K562 (cell line): ENCODE measurements around the gene CRYBA1. TPM values are rescaled to one million over a fixed set of nuclear protein-coding genes. Genes with fewer than 3 reads are reported as not detected.
A peak's percentile ranks its signal among the peaks of the same experiment; 100 is the strongest.

Source experiments
- CHD1 ChIP-seq: fragments of 200-600 bp; sonication (generic); IDR thresholded peaks from one replicate; pipeline ENCODE4 v1.6.1; 2012; ENCODE audit warnings: mild to moderate bottlenecking, moderate library complexity, low read length, inconsistent platforms
- DPF2 ChIP-seq: fragments of 450-650 bp; IDR thresholded peaks from 2 replicates; pipeline ENCODE4 v1.6.1; 2016
- EHMT2 ChIP-seq: fragments of 450-650 bp; IDR thresholded peaks from 2 replicates; pipeline ENCODE4 v1.6.1; 2018; ENCODE audit warnings: antibody characterized with exemption
- ESRRB ChIP-seq: fragments of 250-450 bp; sonication (Bioruptor Pico); IDR thresholded peaks from 2 replicates; pipeline ENCODE4 v1.5.0; 2020; ENCODE audit warnings: mild to moderate bottlenecking, moderate library complexity, borderline replicate concordance
- FOXA1 ChIP-seq: fragments of 450-650 bp; IDR thresholded peaks from 2 replicates; pipeline ENCODE4 v1.6.1; 2016; ENCODE audit warnings: mild to moderate bottlenecking, borderline replicate concordance
- HNRNPK ChIP-seq: fragments of 200-400 bp; formaldehyde crosslinking; IDR thresholded peaks from one replicate; pipeline ENCODE4 v1.6.1; 2018; ENCODE audit warnings: mild to moderate bottlenecking, low read depth, low read length; ENCODE audit not compliant: poor library complexity, severe bottlenecking
- IFI16 ChIP-seq: fragments of 250-450 bp; sonication (Bioruptor Pico); IDR thresholded peaks from 2 replicates; pipeline ENCODE4 v2.1.2; 2022; ENCODE audit warnings: mild to moderate bottlenecking, inconsistent platforms
- ILF3 ChIP-seq: fragments of 450-650 bp; IDR thresholded peaks from 2 replicates; pipeline ENCODE4 v1.6.1; 2018; ENCODE audit warnings: antibody characterized with exemption, mild to moderate bottlenecking, moderate library complexity, borderline replicate concordance
- KDM4B ChIP-seq, 2 experiments: fragments of 450-650 bp in 1 of 2; sonication (generic) in 1 of 2; IDR thresholded peaks; 2 replicates each; pipeline ENCODE4 v1.6.1; 2016 to 2017; ENCODE audit warnings: borderline replicate concordance in 2 of 2, antibody characterized with exemption in 1 of 2, low read depth in 1 of 2, mild to moderate bottlenecking in 1 of 2
- MTF1 ChIP-seq: fragments of 250-450 bp; sonication (Bioruptor Pico); IDR thresholded peaks from 2 replicates; pipeline ENCODE4 v1.9.0; 2021; ENCODE audit warnings: moderate library complexity, mild to moderate bottlenecking, inconsistent platforms, borderline replicate concordance
- NCOA2 ChIP-seq, 2 experiments: fragments of 450-650 bp; IDR thresholded peaks; 2 replicates each; pipeline ENCODE4 v1.6.1; 2018; ENCODE audit warnings: mild to moderate bottlenecking in 2 of 2, moderate library complexity in 1 of 2; ENCODE audit not compliant: partially characterized antibody in 2 of 2
- POU5F1 ChIP-seq: fragments of 150-350 bp; IDR thresholded peaks from 2 replicates; pipeline ENCODE4 v1.6.1; 2014; ENCODE audit warnings: borderline replicate concordance, low read length, low read depth, mild to moderate bottlenecking; ENCODE audit not compliant: partially characterized antibody
- PPARD ChIP-seq: fragments of 250-450 bp; sonication (Bioruptor Pico); IDR thresholded peaks from 2 replicates; pipeline ENCODE4 v1.8.0; 2022; ENCODE audit warnings: inconsistent platforms, mild to moderate bottlenecking, moderate library complexity
- SRSF3 ChIP-seq: fragments of 200-400 bp; formaldehyde crosslinking; IDR thresholded peaks from 2 replicates; pipeline ENCODE4 v1.6.1; 2016; ENCODE audit warnings: mild to moderate bottlenecking, low read length, moderate library complexity; ENCODE audit not compliant: insufficient read depth
- U2AF1 ChIP-seq: fragments of 200-400 bp; formaldehyde crosslinking; optimal IDR thresholded peaks from 2 replicates; pipeline ENCODE3; 2017; ENCODE audit warnings: mild to moderate bottlenecking, low read depth, low read length, moderate library complexity
- UBTF ChIP-seq, 2 experiments: IDR thresholded peaks; 2 replicates each; pipeline ENCODE4 v1.6.1; 2012; ENCODE audit warnings: improper control_type of control experiment in 2 of 2, low read depth in 2 of 2, low read length in 2 of 2, borderline replicate concordance in 1 of 2
- ZBTB17 ChIP-seq: fragments of 450-650 bp; formaldehyde crosslinking; IDR thresholded peaks from 2 replicates; pipeline ENCODE4 v1.4.0; 2020; ENCODE audit warnings: mild to moderate bottlenecking
- ZFP1 ChIP-seq: fragments of 450-650 bp; formaldehyde crosslinking; IDR thresholded peaks from 2 replicates; pipeline ENCODE4 v1.4.0; 2020; ENCODE audit warnings: mild to moderate bottlenecking, mixed read lengths
- ZFPM2 ChIP-seq: fragments of 250-450 bp; sonication (Bioruptor Pico); IDR thresholded peaks from 2 replicates; pipeline ENCODE4 v1.5.1; 2022; ENCODE audit warnings: mild to moderate bottlenecking
- ZNF184 ChIP-seq: sonication (generic); formaldehyde crosslinking; IDR thresholded peaks from 2 replicates; pipeline ENCODE4 v1.5.0; 2020; ENCODE audit warnings: missing genetic modification reagents
- ZNF212 ChIP-seq: fragments of 450-650 bp; formaldehyde crosslinking; IDR thresholded peaks from 2 replicates; pipeline ENCODE4 v1.4.0; 2020; ENCODE audit warnings: mild to moderate bottlenecking
- ZNF518B ChIP-seq: fragments of 250-450 bp; sonication (Bioruptor Pico); IDR thresholded peaks from 2 replicates; pipeline ENCODE4 v1.5.0; 2021; ENCODE audit warnings: mild to moderate bottlenecking, moderate library complexity
- ZNF644 ChIP-seq: fragments of 200-800 bp; sonication (Bioruptor generic); IDR thresholded peaks from 2 replicates; pipeline ENCODE4 v1.6.1; 2016; ENCODE audit warnings: low read depth, missing genetic modification characterization, missing compliant biosample characterization
- ZNF785 ChIP-seq: fragments of 250-450 bp; sonication (Bioruptor Pico); IDR thresholded peaks from 2 replicates; pipeline ENCODE4 v1.4.0; 2020; ENCODE audit warnings: mild to moderate bottlenecking
- polyA plus RNA-seq, 8 experiments: library from polyadenylated mRNA; depleted of rRNA in 4 of 8; stranded (reverse) in 5 of 8; unstranded in 3 of 8; fragments of >200 nt; fragmentation: Nextera tagmentation in 2 of 8; fragmentation: Illumina TruSeq in 1 of 8; extraction: Ambion mirVana in 2 of 8; extraction: Trizol in 1 of 8; gene quantifications; 2 replicates each; pipeline versions ENCODE4 v1.2.1 to v1.2.3, GENCODE V29; 2011 to 2014; ENCODE audit warnings: inconsistent platforms in 1 of 8, missing spikeins in 1 of 8
- total RNA-seq, 7 experiments: library from RNA; depleted of rRNA in 6 of 7; stranded (reverse); fragments of >200 nt in 6 of 7; fragmentation: Illumina TruSeq in 2 of 7; extraction: Trizol in 2 of 7; gene quantifications; 2 replicates each; pipeline versions ENCODE4 v1.2.1 to v1.2.3, GENCODE V29; 2011 to 2021; ENCODE audit warnings: low replicate concordance in 1 of 7

CRYBA1 gene
- total and polyA plus RNA-seq, 9 of the 15 experiments (the other 6 are each of a cell fraction or from before 2014, with no cell fraction given): not detected

GRCh38 chr17:29293890-29294579 lies 47.4 kb downstream of the CRYBA1 start, which contains the start of gene NUFIP2 (continued):
- TF ChIP-seq PPARD (CRISPR knock-in tag) (no peak), IFI16 (CRISPR knock-in tag) (no peak), EHMT2 (no peak), ZNF184 (CRISPR knock-in tag) (no peak), KDM4B (IDR thresholded peaks at IDR 0.05; ENCODE audit: borderline replicate concordance in 2 of 2, low read depth in 1 of 2) (peak in 1 of 2 experiments; percentile 75; a peak in 1 of 4 replicates), POU5F1 (no peak), HNRNPK (no peak), ZFPM2 (no peak), NCOA2 (IDR thresholded peaks at IDR 0.05; ENCODE audit: partially characterized antibody in 2 of 2) (no peak), ZFP1 (CRISPR knock-in tag) (0 out of 2 replicates have a peak, but pooled peaks have one; percentile 24), ZNF212 (CRISPR knock-in tag) (no peak), ESRRB (CRISPR knock-in tag) (no peak), FOXA1 (no peak), ZBTB17 (CRISPR knock-in tag) (peak; percentile 61), ILF3 (no peak), DPF2 (0 out of 2 replicates have a peak, but pooled peaks have one; percentile 62), SRSF3 (0 out of 2 replicates have a peak, but pooled peaks have one; percentile 17), ZNF518B (no peak), U2AF1 (no peak), ZNF785 (CRISPR knock-in tag) (no peak), UBTF (IDR thresholded peaks at IDR 0.05; ENCODE audit: borderline replicate concordance in 1 of 2, low read depth in 2 of 2, low read length in 2 of 2) (peak; percentile 62 to 68; a peak in 2 of 4 replicates), MTF1 (CRISPR knock-in tag) (no peak), ZNF644 (no peak; the same call in 1 of the 2 replicates), CHD1 (no peak)
